Neutrophil (primary cell): ENCODE results near the gene ZNF629.
A peak's percentile ranks its signal among the peaks of the same experiment; 100 is the strongest.

Experiments
- H3K27ac ChIP-seq: fragments of 200-600 bp; sonication (generic); 2 replicates; pipeline ENCODE4 v1.5.1; 2016; ENCODE audit warnings: mild to moderate bottlenecking, moderate library complexity
- H3K27me3 ChIP-seq: fragments of 200-600 bp; sonication (generic); 2 replicates; pipeline ENCODE4 v1.6.0; 2016; ENCODE audit warnings: mild to moderate bottlenecking
- H3K36me3 ChIP-seq: fragments of 200-600 bp; sonication (generic); 2 replicates; pipeline ENCODE4 v1.5.1; 2017
- H3K4me1 ChIP-seq, 2 experiments: fragments of 200-600 bp in 1 of 2; sonication (generic) in 1 of 2; 1 replicate in 1 of 2; 2 replicates in 1 of 2; pipeline versions ENCODE4 v1.5.1 to v1.6.1; 2013 to 2016; ENCODE audit warnings: low read depth in 1 of 2, low read length in 1 of 2, mild to moderate bottlenecking in 1 of 2, moderate library complexity in 1 of 2; ENCODE audit not compliant: control insufficient read depth in 1 of 2, insufficient read depth in 1 of 2
- H3K4me3 ChIP-seq, 2 experiments: fragments of 200-600 bp in 1 of 2; sonication (generic) in 1 of 2; 1 replicate in 1 of 2; 2 replicates in 1 of 2; pipeline ENCODE4 v1.5.1; 2013 to 2016; ENCODE audit warnings: low read depth in 1 of 2, low read length in 1 of 2, mild to moderate bottlenecking in 1 of 2, moderate library complexity in 1 of 2
- H3K9me3 ChIP-seq: fragments of 200-600 bp; sonication (generic); 2 replicates; pipeline ENCODE4 v1.5.1; 2016
- CTCF ChIP-seq: fragments of 200-600 bp; sonication (generic); IDR thresholded peaks from 2 replicates; pipeline ENCODE4 v1.5.1; 2016; ENCODE audit warnings: antibody characterized with exemption

ZNF629 gene

GRCh38 chr16:30746638-30747175, 40.3 kb downstream of the ZNF629 start:
- no peak for TF ChIP-seq CTCF
- no peaks in the 10 kb centered on the region for H3K9me3 ChIP-seq
- no peaks in the 10 kb centered on the region for H3K27me3 ChIP-seq

GRCh38 chr16:30745082-30745481, 41.9 kb downstream of the ZNF629 start:
- no peak overlapping the region for H3K4me3 ChIP-seq
- H3K36me3 ChIP-seq: peaks cover 42% of the 10 kb centered on the region
- peak overlapping the region; percentile 50 for H3K27ac ChIP-seq
- peaks cover 18% of the 10 kb centered on the region in 2 experiments for H3K4me1 ChIP-seq
- no peak for TF ChIP-seq CTCF
- no peaks in the 10 kb centered on the region for H3K9me3 ChIP-seq
- H3K27me3 ChIP-seq: no peaks in the 10 kb centered on the region

More at GRCh38 chr16:30746638-30747175, 40.3 kb downstream of the ZNF629 start:
- H3K4me1 ChIP-seq: peaks cover 18% of the 10 kb centered on the region in 2 experiments
- H3K4me3 ChIP-seq: no peak overlapping the region
- peaks cover 50% of the 10 kb centered on the region for H3K36me3 ChIP-seq
- peak overlapping the region; percentile 84 for H3K27ac ChIP-seq

GRCh38 chr16:30744183-30744582, 42.8 kb downstream of the ZNF629 start:
- Histone ChIP-seq H3K4me3 (no peak overlapping the region), H3K4me1 (peaks cover 10 to 13% of the 10 kb centered on the region in 2 experiments), H3K27me3 (no peaks in the 10 kb centered on the region), H3K27ac (peak overlapping the region; percentile 50), H3K36me3 (peaks cover 48% of the 10 kb centered on the region), H3K9me3 (no peaks in the 10 kb centered on the region)
- TF ChIP-seq CTCF: no peak

- no peaks in the 10 kb centered on the region for H3K9me3 ChIP-seq
- H3K27ac ChIP-seq: peak overlapping the region; percentile 50
- H3K36me3 ChIP-seq: peaks cover 53% of the 10 kb centered on the region
- no peak overlapping the region for H3K4me3 ChIP-seq
- no peaks in the 10 kb centered on the region for H3K27me3 ChIP-seq
- H3K4me1 ChIP-seq: peaks cover 8 to 13% of the 10 kb centered on the region in 2 experiments
- TF ChIP-seq CTCF: no peak
These were observed 43.3 kb downstream of the ZNF629 start for GRCh38 chr16:30743716-30744115.

- H3K27ac ChIP-seq: no peak overlapping the region
- no peaks in the 10 kb centered on the region for H3K27me3 ChIP-seq
- no peaks in the 10 kb centered on the region for H3K4me1 ChIP-seq
- no peak overlapping the region for H3K4me3 ChIP-seq
- H3K9me3 ChIP-seq: no peaks in the 10 kb centered on the region
- peaks cover 75% of the 10 kb centered on the region for H3K36me3 ChIP-seq
- no peak for TF ChIP-seq CTCF
These were observed 45.5 kb downstream of the ZNF629 start for GRCh38 chr16:30741461-30741914.
